HEK293 (cell line): ENCODE results near the gene EEF1A2.
A peak's percentile ranks its signal among the peaks of the same experiment; 100 is the strongest.

ENCODE experiments used
- GLI4 ChIP-seq: fragments of 450-650 bp; formaldehyde crosslinking; IDR thresholded peaks from 2 replicates; pipeline ENCODE4 v1.5.1; 2016; ENCODE audit warnings: missing biosample characterization, missing genetic modification characterization
- GLIS1 ChIP-seq: fragments of 450-650 bp; formaldehyde crosslinking; IDR thresholded peaks from 2 replicates; pipeline ENCODE4 v1.5.1; 2016; ENCODE audit warnings: missing biosample characterization, missing genetic modification characterization
- GLIS2 ChIP-seq: fragments of 450-650 bp; formaldehyde crosslinking; IDR thresholded peaks from 2 replicates; pipeline ENCODE4 v1.5.1; 2016; ENCODE audit warnings: missing biosample characterization, missing genetic modification characterization
- HIC1 ChIP-seq: fragments of 450-650 bp; formaldehyde crosslinking; IDR thresholded peaks from 2 replicates; pipeline ENCODE4 v1.5.1; 2016; ENCODE audit warnings: missing biosample characterization, missing genetic modification characterization
- KLF16 ChIP-seq: fragments of 450-650 bp; formaldehyde crosslinking; IDR thresholded peaks from 2 replicates; pipeline ENCODE4 v1.5.1; 2017; ENCODE audit warnings: missing biosample characterization, missing genetic modification characterization
- KLF8 ChIP-seq: fragments of 450-650 bp; formaldehyde crosslinking; IDR thresholded peaks from 2 replicates; pipeline ENCODE4 v1.5.1; 2016; ENCODE audit warnings: missing biosample characterization, missing genetic modification characterization
- SCRT1 ChIP-seq: fragments of 450-650 bp; formaldehyde crosslinking; IDR thresholded peaks from 2 replicates; pipeline ENCODE4 v1.5.1; 2016; ENCODE audit warnings: missing biosample characterization, missing genetic modification characterization, borderline replicate concordance
- SP2 ChIP-seq: fragments of 450-650 bp; formaldehyde crosslinking; IDR thresholded peaks from 2 replicates; pipeline ENCODE4 v1.5.1; 2016; ENCODE audit warnings: missing biosample characterization, missing genetic modification characterization
- SP3 ChIP-seq: fragments of 450-650 bp; formaldehyde crosslinking; IDR thresholded peaks from 2 replicates; pipeline ENCODE4 v1.5.1; 2016; ENCODE audit warnings: missing biosample characterization, missing genetic modification characterization
- SP7 ChIP-seq: fragments of 450-650 bp; formaldehyde crosslinking; IDR thresholded peaks from 2 replicates; pipeline ENCODE4 v1.5.1; 2016; ENCODE audit warnings: missing biosample characterization, missing genetic modification characterization
- ZBTB10 ChIP-seq: fragments of 450-650 bp; formaldehyde crosslinking; IDR thresholded peaks from 2 replicates; pipeline ENCODE4 v1.5.1; 2016; ENCODE audit warnings: missing biosample characterization, missing genetic modification characterization
- ZBTB17 ChIP-seq: fragments of 450-650 bp; formaldehyde crosslinking; IDR thresholded peaks from 2 replicates; pipeline ENCODE4 v1.5.1; 2016; ENCODE audit warnings: missing biosample characterization, missing genetic modification characterization
- ZBTB21 ChIP-seq: fragments of 450-650 bp; formaldehyde crosslinking; IDR thresholded peaks from 2 replicates; pipeline ENCODE4 v1.5.1; 2017; ENCODE audit warnings: missing biosample characterization, missing genetic modification characterization
- ZBTB7A ChIP-seq: fragments of 450-650 bp; formaldehyde crosslinking; IDR thresholded peaks from 2 replicates; pipeline ENCODE4 v1.5.1; 2016; ENCODE audit warnings: low read depth, missing biosample characterization, missing genetic modification characterization
- ZEB2 ChIP-seq: fragments of 450-650 bp; formaldehyde crosslinking; IDR thresholded peaks from 2 replicates; pipeline ENCODE4 v1.5.1; 2016; ENCODE audit warnings: missing biosample characterization, missing genetic modification characterization
- ZFHX2 ChIP-seq: fragments of 450-650 bp; formaldehyde crosslinking; conservative IDR thresholded peaks from 2 replicates; pipeline ENCODE4 v1.5.1; 2016; ENCODE audit warnings: missing biosample characterization, missing genetic modification characterization
- ZNF10 ChIP-seq: fragments of 450-650 bp; formaldehyde crosslinking; IDR thresholded peaks from 2 replicates; pipeline ENCODE4 v1.5.1; 2017; ENCODE audit warnings: missing biosample characterization, missing genetic modification characterization
- ZNF114 ChIP-seq: fragments of 450-650 bp; formaldehyde crosslinking; IDR thresholded peaks from 2 replicates; pipeline ENCODE4 v1.5.0; 2017; ENCODE audit warnings: missing biosample characterization, missing genetic modification characterization
- ZNF140 ChIP-seq: fragments of 450-650 bp; formaldehyde crosslinking; IDR thresholded peaks from 2 replicates; pipeline ENCODE4 v1.5.1; 2016; ENCODE audit warnings: missing biosample characterization, missing genetic modification characterization
- ZNF211 ChIP-seq: fragments of 450-650 bp; formaldehyde crosslinking; IDR thresholded peaks from 2 replicates; pipeline ENCODE4 v1.5.1; 2016; ENCODE audit warnings: low read depth, missing biosample characterization, missing genetic modification characterization
- ZNF214 ChIP-seq: fragments of 450-650 bp; formaldehyde crosslinking; IDR thresholded peaks from 2 replicates; pipeline ENCODE4 v1.5.1; 2017; ENCODE audit warnings: missing biosample characterization, mild to moderate bottlenecking, missing genetic modification characterization, borderline replicate concordance
- ZNF248 ChIP-seq: fragments of 450-650 bp; formaldehyde crosslinking; IDR thresholded peaks from 2 replicates; pipeline ENCODE4 v1.5.1; 2017; ENCODE audit warnings: missing biosample characterization, missing genetic modification characterization
- ZNF394 ChIP-seq: fragments of 450-650 bp; formaldehyde crosslinking; IDR thresholded peaks from 2 replicates; pipeline ENCODE4 v1.5.1; 2016; ENCODE audit warnings: missing biosample characterization, missing genetic modification characterization, mild to moderate bottlenecking, moderate library complexity, borderline replicate concordance
- ZNF426 ChIP-seq: fragments of 450-650 bp; formaldehyde crosslinking; IDR thresholded peaks from 2 replicates; pipeline ENCODE4 v1.5.1; 2017; ENCODE audit warnings: missing biosample characterization, missing genetic modification characterization, mild to moderate bottlenecking, inconsistent platforms, moderate library complexity
- ZNF521 ChIP-seq: fragments of 450-650 bp; formaldehyde crosslinking; IDR thresholded peaks from 2 replicates; pipeline ENCODE4 v1.5.1; 2017; ENCODE audit warnings: missing biosample characterization, mild to moderate bottlenecking, missing genetic modification characterization
- ZNF529 ChIP-seq: fragments of 450-650 bp; formaldehyde crosslinking; IDR thresholded peaks from 2 replicates; pipeline ENCODE4 v1.5.1; 2017; ENCODE audit warnings: missing genetic modification characterization, missing biosample characterization; ENCODE audit not compliant: insufficient replicate concordance
- ZNF629 ChIP-seq: fragments of 450-650 bp; formaldehyde crosslinking; IDR thresholded peaks from 2 replicates; pipeline ENCODE4 v1.5.1; 2017; ENCODE audit warnings: missing biosample characterization, missing genetic modification characterization
- ZNF645 ChIP-seq: fragments of 450-650 bp; formaldehyde crosslinking; IDR thresholded peaks from 2 replicates; pipeline ENCODE4; 2016; ENCODE audit warnings: missing biosample characterization, missing genetic modification characterization
- ZNF664 ChIP-seq: fragments of 450-650 bp; formaldehyde crosslinking; IDR thresholded peaks from 2 replicates; pipeline ENCODE4 v1.5.1; 2016; ENCODE audit warnings: missing biosample characterization, missing genetic modification characterization
- ZNF843 ChIP-seq: fragments of 450-650 bp; formaldehyde crosslinking; IDR thresholded peaks from 2 replicates; pipeline ENCODE4 v1.5.1; 2016; ENCODE audit warnings: missing biosample characterization, missing genetic modification characterization
- TF ChIP-seq, protein P1 (sequence below): fragments of 450-650 bp; formaldehyde crosslinking; IDR thresholded peaks from 2 replicates; pipeline ENCODE4 v1.5.1; 2016; ENCODE audit warnings: missing biosample characterization, missing genetic modification characterization, low read depth
- TF ChIP-seq, protein P2 (sequence below): fragments of 450-650 bp; formaldehyde crosslinking; IDR thresholded peaks from 2 replicates; pipeline ENCODE4 v1.5.1; 2016; ENCODE audit warnings: missing biosample characterization, missing genetic modification characterization

Gene EEF1A2

DNA sequence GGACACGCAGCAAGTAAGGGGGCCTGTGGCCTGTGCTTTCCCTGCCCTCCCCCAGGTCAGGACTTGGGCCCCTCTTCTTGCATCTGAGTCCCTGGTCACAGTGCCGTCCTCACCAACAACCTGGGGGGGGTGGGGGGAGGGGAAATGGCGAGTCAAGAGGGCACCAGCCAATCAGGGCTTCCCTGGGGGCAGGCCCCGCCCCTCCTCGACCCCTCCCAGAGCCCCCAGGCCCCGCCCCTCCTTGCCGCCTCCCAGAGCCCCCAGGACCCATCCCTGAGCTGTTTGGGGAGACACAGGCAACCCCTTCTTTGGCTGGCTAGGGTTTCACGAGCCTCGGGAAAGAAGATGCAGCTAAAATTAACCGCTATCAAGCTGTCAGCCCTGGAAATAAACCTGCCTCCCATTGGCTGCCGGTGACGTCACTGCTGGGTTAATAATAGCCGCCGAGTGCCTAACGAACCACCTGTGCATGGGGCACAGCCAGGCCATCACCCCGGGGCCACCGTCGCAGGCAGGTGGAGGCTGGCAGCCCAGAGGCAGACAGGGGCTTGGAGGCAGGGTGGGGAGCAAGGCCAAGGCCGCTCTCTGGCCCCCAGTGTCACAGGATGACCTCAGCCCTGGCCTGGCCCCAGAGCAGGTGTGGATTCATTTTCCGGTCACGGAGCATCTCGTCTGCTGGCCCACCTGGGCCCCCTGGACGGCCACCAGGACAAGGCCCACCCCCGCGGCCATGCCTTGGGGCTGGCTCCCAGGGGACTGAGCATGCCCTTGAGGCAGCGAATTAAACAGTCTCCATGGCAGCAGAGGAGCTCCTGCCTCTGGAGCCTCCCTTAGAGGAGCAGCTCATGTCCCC, 3.2 kb upstream of the EEF1A2 start (continued):
- TF ChIP-seq ZNF114, result no peak
- TF ChIP-seq ZFHX2 (tag by site-specific recombination), result no peak
- no peak for TF ChIP-seq ZNF426 (tag by site-specific recombination)
- peak; percentile 26; the same call in 1 of the 2 replicates for TF ChIP-seq ZNF394 (tag by site-specific recombination)
- TF ChIP-seq HIC1 (tag by site-specific recombination), result peak; percentile 82
- peak; percentile 77 for TF ChIP-seq ZBTB10 (tag by site-specific recombination)
- peak; percentile 56 for TF ChIP-seq SP2 (tag by site-specific recombination)
- no peak for TF ChIP-seq ZNF529
- TF ChIP-seq, protein P1, sequence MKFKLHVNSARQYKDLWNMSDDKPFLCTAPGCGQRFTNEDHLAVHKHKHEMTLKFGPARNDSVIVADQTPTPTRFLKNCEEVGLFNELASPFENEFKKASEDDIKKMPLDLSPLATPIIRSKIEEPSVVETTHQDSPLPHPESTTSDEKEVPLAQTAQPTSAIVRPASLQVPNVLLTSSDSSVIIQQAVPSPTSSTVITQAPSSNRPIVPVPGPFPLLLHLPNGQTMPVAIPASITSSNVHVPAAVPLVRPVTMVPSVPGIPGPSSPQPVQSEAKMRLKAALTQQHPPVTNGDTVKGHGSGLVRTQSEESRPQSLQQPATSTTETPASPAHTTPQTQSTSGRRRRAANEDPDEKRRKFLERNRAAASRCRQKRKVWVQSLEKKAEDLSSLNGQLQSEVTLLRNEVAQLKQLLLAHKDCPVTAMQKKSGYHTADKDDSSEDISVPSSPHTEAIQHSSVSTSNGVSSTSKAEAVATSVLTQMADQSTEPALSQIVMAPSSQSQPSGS (tag by site-specific recombination), result peak; percentile 98
- TF ChIP-seq ZEB2 (tag by site-specific recombination), result peak; percentile 68
- TF ChIP-seq ZNF140 (tag by site-specific recombination), result no peak
- TF ChIP-seq SCRT1 (tag by site-specific recombination), result peak; percentile 81; the same call in 1 of the 2 replicates
- peak; percentile 59 for TF ChIP-seq SP3 (tag by site-specific recombination)
- TF ChIP-seq ZNF248, result no peak
- TF ChIP-seq, protein P2, sequence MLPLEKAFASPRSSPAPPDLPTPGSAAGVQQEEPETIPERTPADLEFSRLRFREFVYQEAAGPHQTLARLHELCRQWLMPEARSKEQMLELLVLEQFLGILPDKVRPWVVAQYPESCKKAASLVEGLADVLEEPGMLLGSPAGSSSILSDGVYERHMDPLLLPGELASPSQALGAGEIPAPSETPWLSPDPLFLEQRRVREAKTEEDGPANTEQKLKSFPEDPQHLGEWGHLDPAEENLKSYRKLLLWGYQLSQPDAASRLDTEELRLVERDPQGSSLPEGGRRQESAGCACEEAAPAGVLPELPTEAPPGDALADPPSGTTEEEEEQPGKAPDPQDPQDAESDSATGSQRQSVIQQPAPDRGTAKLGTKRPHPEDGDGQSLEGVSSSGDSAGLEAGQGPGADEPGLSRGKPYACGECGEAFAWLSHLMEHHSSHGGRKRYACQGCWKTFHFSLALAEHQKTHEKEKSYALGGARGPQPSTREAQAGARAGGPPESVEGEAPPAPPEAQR (tag by site-specific recombination), result no peak
- peak; percentile 75; the same call in 1 of the 2 replicates for TF ChIP-seq ZBTB7A (tag by site-specific recombination)
- no peak for TF ChIP-seq ZNF214
- TF ChIP-seq ZBTB21 (tag by site-specific recombination), result peak; percentile 75
- no peak for TF ChIP-seq ZNF10
- TF ChIP-seq KLF16 (tag by site-specific recombination), result 0 out of 2 replicates have a peak, but pooled peaks have one; percentile 17
- TF ChIP-seq GLI4 (tag by site-specific recombination), result no peak
- no peak for TF ChIP-seq ZNF645 (tag by site-specific recombination)
- TF ChIP-seq SP7, result peak; percentile 55; the same call in 1 of the 2 replicates
- peak; percentile 81 for TF ChIP-seq ZNF629 (tag by site-specific recombination)
- TF ChIP-seq GLIS2 (tag by site-specific recombination), result peak; percentile 15
- no peak for TF ChIP-seq ZNF521 (tag by site-specific recombination)
- 0 out of 2 replicates have a peak, but pooled peaks have one; percentile 29 for TF ChIP-seq ZBTB17 (tag by site-specific recombination)
- TF ChIP-seq KLF8 (tag by site-specific recombination), result peak; percentile 50; the same call in 1 of the 2 replicates
- no peak for TF ChIP-seq ZNF664 (tag by site-specific recombination)
- no peak for TF ChIP-seq ZNF211 (tag by site-specific recombination)
- TF ChIP-seq ZNF843 (tag by site-specific recombination), result no peak
- TF ChIP-seq GLIS1 (tag by site-specific recombination), result peak; percentile 87
